H9 (cell line): ENCODE results near the gene CCDC33. TPM values are rescaled to one million over a fixed set of nuclear protein-coding genes. Genes with fewer than 3 reads are reported as not detected.

Experiments
- DNase-seq: peaks from one replicate; pipeline ENCODE4 v3.0.0-alpha.2; 2017
- H2AFZ ChIP-seq: one replicate; pipeline ENCODE4 v1.6.1; 2013; ENCODE audit warnings: mild to moderate bottlenecking, low read length, control low read depth, moderate library complexity
- H2AK5ac ChIP-seq: 2 replicates; pipeline ENCODE4 v1.6.1; 2013; ENCODE audit warnings: low read length, control low read depth, mixed read lengths; ENCODE audit not compliant: insufficient read length
- H2BK120ac ChIP-seq: one replicate; pipeline ENCODE4 v1.6.1; 2013; ENCODE audit warnings: low read depth, mild to moderate bottlenecking, low read length, control low read depth, inconsistent platforms; ENCODE audit not compliant: poor library complexity, severe bottlenecking
- H2BK12ac ChIP-seq: 2 replicates; pipeline ENCODE4 v1.6.1; 2013; ENCODE audit warnings: low read length, control low read depth, mixed read lengths, low read depth; ENCODE audit not compliant: insufficient read length
- H2BK15ac ChIP-seq: 2 replicates; pipeline ENCODE4 v1.6.1; 2013; ENCODE audit warnings: low read depth, low read length, control low read depth
- H2BK20ac ChIP-seq: one replicate; pipeline ENCODE4 v1.6.1; 2013; ENCODE audit warnings: low read depth, mild to moderate bottlenecking, low read length, control low read depth, inconsistent platforms; ENCODE audit not compliant: poor library complexity, severe bottlenecking
- H2BK5ac ChIP-seq: 2 replicates; pipeline ENCODE4 v1.6.1; 2013; ENCODE audit warnings: low read length, control low read depth, mixed read lengths; ENCODE audit not compliant: insufficient read length
- H3K14ac ChIP-seq: 2 replicates; pipeline ENCODE4 v1.6.1; 2013; ENCODE audit warnings: low read length, control low read depth; ENCODE audit not compliant: insufficient read depth
- H3K18ac ChIP-seq: 2 replicates; pipeline ENCODE4 v1.6.1; 2013; ENCODE audit warnings: low read depth, mild to moderate bottlenecking, mixed read lengths, low read length, control low read depth; ENCODE audit not compliant: insufficient read length
- H3K23ac ChIP-seq: 2 replicates; pipeline ENCODE4 v1.6.1; 2013; ENCODE audit warnings: low read length, control low read depth, mixed read lengths, low read depth; ENCODE audit not compliant: insufficient read length
- H3K23me2 ChIP-seq: 2 replicates; pipeline ENCODE4 v1.6.1; 2013; ENCODE audit warnings: low read depth, mild to moderate bottlenecking, mixed read lengths, low read length, control low read depth; ENCODE audit not compliant: insufficient read length, poor library complexity, severe bottlenecking
- H3K27ac ChIP-seq: 2 replicates; pipeline ENCODE4 v1.5.1; 2013; ENCODE audit warnings: low read length, control low read depth, mixed read lengths, low read depth; ENCODE audit not compliant: insufficient read length
- H3K27me3 ChIP-seq: 2 replicates; pipeline ENCODE4 v1.6.1; 2013; ENCODE audit warnings: low read length, control low read depth, inconsistent platforms; ENCODE audit not compliant: insufficient read depth
- H3K4ac ChIP-seq: 2 replicates; pipeline ENCODE4 v1.6.1; 2013; ENCODE audit warnings: low read depth, mild to moderate bottlenecking, control low read depth, inconsistent platforms, low read length, moderate library complexity
- H3K4me1 ChIP-seq: 2 replicates; pipeline ENCODE4 v1.6.1; 2013; ENCODE audit warnings: low read length, control low read depth, inconsistent platforms; ENCODE audit not compliant: insufficient read depth
- H3K4me2 ChIP-seq: 2 replicates; pipeline ENCODE4 v1.6.1; 2013; ENCODE audit warnings: low read length, control low read depth, mixed read lengths; ENCODE audit not compliant: insufficient read length, insufficient read depth
- H3K56ac ChIP-seq: 2 replicates; pipeline ENCODE4 v1.6.1; 2013; ENCODE audit warnings: low read depth, mild to moderate bottlenecking, mixed read lengths, low read length, control low read depth; ENCODE audit not compliant: insufficient read length
- H3K79me1 ChIP-seq: 2 replicates; pipeline ENCODE4 v1.6.1; 2013; ENCODE audit warnings: low read depth, mild to moderate bottlenecking, moderate library complexity, low read length, control low read depth, inconsistent platforms; ENCODE audit not compliant: insufficient read depth, poor library complexity, severe bottlenecking
- H3K79me2 ChIP-seq: 2 replicates; pipeline ENCODE4 v1.6.1; 2013; ENCODE audit warnings: low read length, control low read depth, inconsistent platforms; ENCODE audit not compliant: insufficient read depth
- H3K9ac ChIP-seq: 2 replicates; pipeline ENCODE4 v1.6.1; 2013; ENCODE audit warnings: low read length, control low read depth, mixed read lengths; ENCODE audit not compliant: insufficient read length; ENCODE audit errors: extremely low read depth
- H3K9me3 ChIP-seq: one replicate; pipeline ENCODE4 v1.6.1; 2013; ENCODE audit warnings: low read depth, low read length, inconsistent platforms; ENCODE audit not compliant: control insufficient read depth
- H3T11ph ChIP-seq: one replicate; pipeline ENCODE4 v1.6.1; 2013; ENCODE audit warnings: mild to moderate bottlenecking, low read length, control low read depth, inconsistent platforms
- H4K20me1 ChIP-seq: one replicate; pipeline ENCODE4 v1.6.1; 2013; ENCODE audit not compliant: control insufficient read depth, insufficient read length, insufficient read depth
- H4K5ac ChIP-seq: 2 replicates; pipeline ENCODE4 v1.6.1; 2013; ENCODE audit warnings: low read depth, mild to moderate bottlenecking, mixed read lengths, low read length, control low read depth; ENCODE audit not compliant: insufficient read length
- H4K8ac ChIP-seq: replicated peaks from 2 replicates; pipeline ENCODE4 v1.6.1; 2013; ENCODE audit warnings: low read length, control low read depth, mixed read lengths, low read depth; ENCODE audit not compliant: insufficient read length
- H4K91ac ChIP-seq: 2 replicates; pipeline ENCODE4 v1.6.1; 2013; ENCODE audit warnings: low read depth, mild to moderate bottlenecking, moderate library complexity, mixed read lengths, low read length, control low read depth; ENCODE audit not compliant: insufficient read length
- H3K27ac Mint-ChIP-seq, 3 experiments: 2 replicates in 2 of 3; 3 replicates in 1 of 3; pipeline ENCODE4 v1.8.0; 2020 to 2021; ENCODE audit warnings: mixed read lengths in 3 of 3, mild to moderate bottlenecking in 1 of 3, moderate library complexity in 1 of 3
- H3K27me3 Mint-ChIP-seq: 2 replicates; pipeline ENCODE4 v1.8.0; 2021; ENCODE audit warnings: low read depth, mild to moderate bottlenecking, moderate library complexity, mixed read lengths
- H3K36me3 Mint-ChIP-seq, 3 experiments: 2 replicates in 2 of 3; 3 replicates in 1 of 3; pipeline ENCODE4 v1.8.0; 2020 to 2021; ENCODE audit warnings: low read depth in 3 of 3, mixed read lengths in 3 of 3; ENCODE audit not compliant: insufficient read depth in 1 of 3
- H3K4me1 Mint-ChIP-seq, 2 experiments: 2 replicates each; pipeline ENCODE4 v1.8.0; 2020; ENCODE audit warnings: mixed read lengths in 2 of 2
- H3K4me3 Mint-ChIP-seq, 2 experiments: 2 replicates in 1 of 2; 3 replicates in 1 of 2; pipeline ENCODE4 v1.8.0; 2020 to 2021; ENCODE audit warnings: mild to moderate bottlenecking in 2 of 2, mixed read lengths in 2 of 2, moderate library complexity in 1 of 2
- H3K9me3 Mint-ChIP-seq, 2 experiments: 2 replicates in 1 of 2; 3 replicates in 1 of 2; pipeline ENCODE4 v1.8.0; 2020; ENCODE audit warnings: mild to moderate bottlenecking in 2 of 2, mixed read lengths in 2 of 2, moderate library complexity in 1 of 2
- WGBS: extraction: QIAGEN DNeasy Blood & Tissue Kit; methylation state at CpG from one replicate; pipeline ENCODE4 v1.1.7; 2013; ENCODE audit warnings: missing lambda C conversion rate, low lambda C conversion rate, mixed read lengths; ENCODE audit not compliant: insufficient read length; ENCODE audit errors: extremely low coverage; 5-methylcytosine and 5-hydroxymethylcytosine counted together
- total RNA-seq: library from RNA; stranded (reverse); gene quantifications from 2 replicates; pipeline ENCODE4 v1.2.1, GENCODE V29; 2021
- TF ChIP-seq, protein P1 (sequence below): fragments of 200-600 bp; sonication (generic); conservative IDR thresholded peaks from 3 replicates; pipeline ENCODE4 v1.8.0; 2021; ENCODE audit warnings: antibody characterized with exemption, mild to moderate bottlenecking

Gene CCDC33
- total RNA-seq, 1 experiment from 2014 or later: 4.6 TPM

GRCh38 chr15:74385733-74386132, 149.6 kb downstream of the CCDC33 start:
- TF ChIP-seq, protein P1, sequence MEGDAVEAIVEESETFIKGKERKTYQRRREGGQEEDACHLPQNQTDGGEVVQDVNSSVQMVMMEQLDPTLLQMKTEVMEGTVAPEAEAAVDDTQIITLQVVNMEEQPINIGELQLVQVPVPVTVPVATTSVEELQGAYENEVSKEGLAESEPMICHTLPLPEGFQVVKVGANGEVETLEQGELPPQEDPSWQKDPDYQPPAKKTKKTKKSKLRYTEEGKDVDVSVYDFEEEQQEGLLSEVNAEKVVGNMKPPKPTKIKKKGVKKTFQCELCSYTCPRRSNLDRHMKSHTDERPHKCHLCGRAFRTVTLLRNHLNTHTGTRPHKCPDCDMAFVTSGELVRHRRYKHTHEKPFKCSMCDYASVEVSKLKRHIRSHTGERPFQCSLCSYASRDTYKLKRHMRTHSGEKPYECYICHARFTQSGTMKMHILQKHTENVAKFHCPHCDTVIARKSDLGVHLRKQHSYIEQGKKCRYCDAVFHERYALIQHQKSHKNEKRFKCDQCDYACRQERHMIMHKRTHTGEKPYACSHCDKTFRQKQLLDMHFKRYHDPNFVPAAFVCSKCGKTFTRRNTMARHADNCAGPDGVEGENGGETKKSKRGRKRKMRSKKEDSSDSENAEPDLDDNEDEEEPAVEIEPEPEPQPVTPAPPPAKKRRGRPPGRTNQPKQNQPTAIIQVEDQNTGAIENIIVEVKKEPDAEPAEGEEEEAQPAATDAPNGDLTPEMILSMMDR: no peak
- Histone ChIP-seq H3K4ac (no peak overlapping the region), H4K5ac (no peak overlapping the region), H2BK120ac (no peak overlapping the region), H2AK5ac (no peak overlapping the region), H3K27me3 (no peaks in the 10 kb centered on the region), H4K20me1 (no peaks in the 10 kb centered on the region), H3K27ac (no peak overlapping the region), H3K18ac (no peak overlapping the region), H3K79me1 (no peaks in the 10 kb centered on the region), H3K4me1 (no peaks in the 10 kb centered on the region), H3K56ac (no peak overlapping the region), H3T11ph (no peak overlapping the region), H3K23me2 (no peaks in the 10 kb centered on the region), H4K8ac (no peak overlapping the region), H4K91ac (no peak overlapping the region), H2BK5ac (no peak overlapping the region), H2AFZ (no peak overlapping the region), H2BK20ac (no peak overlapping the region), H3K9me3 (no peaks in the 10 kb centered on the region), H3K4me2 (no peak overlapping the region), H2BK12ac (no peak overlapping the region), H3K23ac (no peak overlapping the region), H3K14ac (no peak overlapping the region), H2BK15ac (no peak overlapping the region), H3K9ac (no peak overlapping the region), H3K79me2 (no peaks in the 10 kb centered on the region)
- Mint-ChIP-seq H3K36me3 (no peaks in the 10 kb centered on the region), H3K4me1 (peaks cover 13 to 34% of the 10 kb centered on the region in 2 experiments), H3K4me3 (no peak overlapping the region), H3K9me3 (no peaks in the 10 kb centered on the region; a peak in 1 of 5 replicates), H3K27ac (no peak overlapping the region), H3K27me3 (no peaks in the 10 kb centered on the region)
- DNase-seq: no peak
- WGBS: no CpG with 5 or more reads among the region's 6 CpGs

Other genes with a start within 250 kb of the CCDC33 start
- gene STOML1, start 244.0 kb upstream of the CCDC33 start, total RNA-seq: 2.5 and 2.9 TPM in 2 replicates
- 23.6 and 24.6 TPM in 2 replicates for gene PML, start 241.6 kb upstream of the CCDC33 start, total RNA-seq
- 0.72 and 0.90 TPM in 2 replicates for gene GOLGA6A, start 153.8 kb upstream of the CCDC33 start, total RNA-seq
- gene ISLR2, start 105.7 kb upstream of the CCDC33 start, total RNA-seq: 0.09 TPM in 2 replicates
- 0.11 and 0.35 TPM in 2 replicates for gene ISLR, start 62.6 kb upstream of the CCDC33 start, total RNA-seq
- gene STRA6, start 33.5 kb upstream of the CCDC33 start, total RNA-seq: 11.2 and 12.8 TPM in 2 replicates
- gene CYP11A1, start 131.3 kb downstream of the CCDC33 start, total RNA-seq: 1.7 and 2.3 TPM in 2 replicates
- gene SEMA7A, start 197.6 kb downstream of the CCDC33 start, total RNA-seq: 5.7 and 7.0 TPM in 2 replicates
- gene UBL7, start 224.8 kb downstream of the CCDC33 start, total RNA-seq: 47.5 and 48.7 TPM in 2 replicates